ENCODE results near the gene NPR2. TPM values are rescaled to one million over a fixed set of nuclear protein-coding genes. Genes with fewer than 3 reads are reported as not detected.

The NPR2 gene
- total RNA-seq, 2 donors from 2014 or later = 22.9 to 26.0 TPM

DNA sequence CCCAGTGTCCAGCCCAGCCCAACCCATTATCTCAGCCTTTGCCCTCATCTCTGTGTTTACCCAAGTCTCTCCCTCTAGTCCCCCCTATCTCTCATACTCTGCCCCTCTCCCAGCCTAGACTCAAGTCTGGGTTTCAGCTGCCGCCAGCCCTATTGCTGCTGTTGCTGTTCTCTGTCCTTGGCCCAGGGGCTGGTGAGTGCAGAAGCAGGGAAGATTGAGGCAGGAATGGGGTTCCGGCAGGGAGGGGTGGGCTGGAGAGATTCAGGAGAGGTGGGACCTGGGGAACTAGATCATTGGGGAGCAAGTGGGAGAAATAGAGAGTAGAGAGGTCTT lies 38.3 kb downstream of the NPR2 start:
- Histone ChIP-seq H3K27ac (ENCODE audit: low read depth, low read length) (no peak overlapping the region), H3K27me3 (ENCODE audit: control insufficient read depth, insufficient read depth, low read length, poor library complexity, severe bottlenecking) (no peaks in the 10 kb centered on the region), H3K9me3 (ENCODE audit: control insufficient read depth, low read length) (no peaks in the 10 kb centered on the region), H3K36me3 (ENCODE audit: control insufficient read depth, insufficient read depth, low read length) (no peaks in the 10 kb centered on the region), H3K4me1 (ENCODE audit: control insufficient read depth, insufficient read depth, low read length) (no peaks in the 10 kb centered on the region), H3K4me3 (ENCODE audit: low read length) (peak overlapping the region; percentile 83), H3K9ac (ENCODE audit: extremely low read depth, low read length, poor library complexity, severe bottlenecking) (peak overlapping the region; percentile 33)
- 72% methylated on average over 2 of the region's 2 CpGs; no CpG with 5 or more reads in 1 of the 2 experiments for WGBS, 2 experiments (ENCODE audit: insufficient coverage in 1 of 2, insufficient read length in 1 of 2)
- Mint-ChIP-seq H3K9me3 (no peaks in the 10 kb centered on the region), H3K36me3 (ENCODE audit: low read depth) (no peaks in the 10 kb centered on the region), H3K4me1 (peaks cover 13% of the 10 kb centered on the region), H3K4me3 (peak overlapping the region; percentile 75), H3K27ac (peak overlapping the region; percentile 10), H3K27me3 (ENCODE audit: insufficient read depth) (peaks cover 8% of the 10 kb centered on the region)
- no peak for DNase-seq
- TF ChIP-seq, protein P1, sequence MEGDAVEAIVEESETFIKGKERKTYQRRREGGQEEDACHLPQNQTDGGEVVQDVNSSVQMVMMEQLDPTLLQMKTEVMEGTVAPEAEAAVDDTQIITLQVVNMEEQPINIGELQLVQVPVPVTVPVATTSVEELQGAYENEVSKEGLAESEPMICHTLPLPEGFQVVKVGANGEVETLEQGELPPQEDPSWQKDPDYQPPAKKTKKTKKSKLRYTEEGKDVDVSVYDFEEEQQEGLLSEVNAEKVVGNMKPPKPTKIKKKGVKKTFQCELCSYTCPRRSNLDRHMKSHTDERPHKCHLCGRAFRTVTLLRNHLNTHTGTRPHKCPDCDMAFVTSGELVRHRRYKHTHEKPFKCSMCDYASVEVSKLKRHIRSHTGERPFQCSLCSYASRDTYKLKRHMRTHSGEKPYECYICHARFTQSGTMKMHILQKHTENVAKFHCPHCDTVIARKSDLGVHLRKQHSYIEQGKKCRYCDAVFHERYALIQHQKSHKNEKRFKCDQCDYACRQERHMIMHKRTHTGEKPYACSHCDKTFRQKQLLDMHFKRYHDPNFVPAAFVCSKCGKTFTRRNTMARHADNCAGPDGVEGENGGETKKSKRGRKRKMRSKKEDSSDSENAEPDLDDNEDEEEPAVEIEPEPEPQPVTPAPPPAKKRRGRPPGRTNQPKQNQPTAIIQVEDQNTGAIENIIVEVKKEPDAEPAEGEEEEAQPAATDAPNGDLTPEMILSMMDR (conservative IDR thresholded peaks at IDR 0.05) = no peak

DNA sequence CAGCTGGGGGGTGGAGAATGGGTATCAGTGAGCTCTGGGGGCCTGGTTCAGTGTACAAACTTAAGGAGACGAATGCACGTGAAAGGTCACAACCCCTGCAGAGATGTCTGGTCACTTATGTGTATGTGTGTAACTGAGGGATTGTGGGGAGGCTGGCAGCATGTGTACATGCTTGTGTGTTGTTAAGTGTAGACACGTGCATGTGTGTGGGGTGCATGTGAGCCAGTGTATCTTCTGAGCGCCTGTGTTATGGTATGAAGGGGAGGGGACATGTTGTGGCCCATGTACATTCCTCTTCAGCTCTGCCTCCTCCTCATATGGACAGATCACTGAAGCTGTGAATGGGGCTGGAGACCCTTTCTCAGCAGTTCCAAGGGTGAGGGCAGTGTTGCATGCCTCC lies 39.6 kb downstream of the NPR2 start:
- Mint-ChIP-seq H3K4me1 (peaks cover 12% of the 10 kb centered on the region), H3K9me3 (no peaks in the 10 kb centered on the region), H3K36me3 (ENCODE audit: low read depth) (no peaks in the 10 kb centered on the region), H3K4me3 (no peak overlapping the region), H3K27me3 (ENCODE audit: insufficient read depth) (peaks cover 8% of the 10 kb centered on the region), H3K27ac (no peak overlapping the region)
- TF ChIP-seq, protein P1 (conservative IDR thresholded peaks at IDR 0.05) = no peak
- Histone ChIP-seq H3K36me3 (ENCODE audit: control insufficient read depth, insufficient read depth, low read length) (no peaks in the 10 kb centered on the region), H3K27me3 (ENCODE audit: control insufficient read depth, insufficient read depth, low read length, poor library complexity, severe bottlenecking) (no peaks in the 10 kb centered on the region), H3K9ac (ENCODE audit: extremely low read depth, low read length, poor library complexity, severe bottlenecking) (no peak overlapping the region), H3K9me3 (ENCODE audit: control insufficient read depth, low read length) (no peaks in the 10 kb centered on the region), H3K27ac (ENCODE audit: low read depth, low read length) (no peak overlapping the region), H3K4me3 (ENCODE audit: low read length) (no peak overlapping the region), H3K4me1 (ENCODE audit: control insufficient read depth, insufficient read depth, low read length) (no peaks in the 10 kb centered on the region)
- DNase-seq = no peak
- WGBS, 2 experiments (ENCODE audit: insufficient coverage in 1 of 2, insufficient read length in 1 of 2) = 86 to 97% methylated on average over 3 to 4 of the region's 4 CpGs

- Histone ChIP-seq H3K27ac (ENCODE audit: low read depth, low read length) (no peak overlapping the region), H3K4me1 (ENCODE audit: control insufficient read depth, insufficient read depth, low read length) (no peaks in the 10 kb centered on the region), H3K9me3 (ENCODE audit: control insufficient read depth, low read length) (no peaks in the 10 kb centered on the region), H3K4me3 (ENCODE audit: low read length) (no peak overlapping the region), H3K36me3 (ENCODE audit: control insufficient read depth, insufficient read depth, low read length) (no peaks in the 10 kb centered on the region), H3K9ac (ENCODE audit: extremely low read depth, low read length, poor library complexity, severe bottlenecking) (no peak overlapping the region), H3K27me3 (ENCODE audit: control insufficient read depth, insufficient read depth, low read length, poor library complexity, severe bottlenecking) (no peaks in the 10 kb centered on the region)
- DNase-seq = no peak
- H3K27ac Mint-ChIP-seq = no peak overlapping the region
- whole genome bisulfite sequencing, 2 experiments (ENCODE audit: insufficient coverage in 1 of 2, insufficient read length in 1 of 2) = 86 to 92% methylated on average over 4 to 5 of the region's 5 CpGs
- no peaks in the 10 kb centered on the region for H3K36me3 Mint-ChIP-seq (ENCODE audit: low read depth)
- TF ChIP-seq, protein P1 (conservative IDR thresholded peaks at IDR 0.05) = no peak
- no peak overlapping the region for H3K4me3 Mint-ChIP-seq
- no peaks in the 10 kb centered on the region for H3K9me3 Mint-ChIP-seq
- peaks cover 10% of the 10 kb centered on the region for H3K4me1 Mint-ChIP-seq
- peaks cover 9% of the 10 kb centered on the region for H3K27me3 Mint-ChIP-seq (ENCODE audit: insufficient read depth)
Measured at GRCh38 chr9:35832814-35833213, 41.4 kb downstream of the NPR2 start.
